Right atrium auricular region (tissue), 2 donors: ENCODE results near the gene SMPD3. TPM values are rescaled to one million over a fixed set of nuclear protein-coding genes. Genes with fewer than 3 reads are reported as not detected.

ENCODE experiments used
- DNase-seq: peaks from one replicate; pipeline ENCODE4 v3.0.0-alpha.2; 2019; ENCODE audit warnings: low spot score
- H3K27ac ChIP-seq, 2 donors: fragments of 200-600 bp; sonication (generic); 1 replicate in 1 of 2; 2 replicates in 1 of 2; pipeline ENCODE4 v1.5.1; 2016 to 2019
- H3K27me3 ChIP-seq, 2 donors: fragments of 200-600 bp; sonication (generic); one replicate each; pipeline versions ENCODE4 v1.5.1 to v1.6.0; 2017 to 2019
- H3K36me3 ChIP-seq: fragments of 200-600 bp; sonication (generic); one replicate; pipeline ENCODE4 v1.5.1; 2016
- H3K4me1 ChIP-seq, 2 donors: fragments of 200-600 bp; sonication (generic); one replicate each; pipeline versions ENCODE4 v1.5.1 to v1.6.0; 2017 to 2019
- H3K4me3 ChIP-seq, 2 donors: fragments of 200-600 bp; sonication (generic); 1 replicate in 1 of 2; 2 replicates in 1 of 2; pipeline ENCODE4 v1.5.1; 2017 to 2019; ENCODE audit warnings: mild to moderate bottlenecking in 1 of 2, moderate library complexity in 1 of 2
- H3K9me3 ChIP-seq, 2 donors: fragments of 200-600 bp; sonication (generic); one replicate each; pipeline ENCODE4 v1.5.1; 2019
- total RNA-seq, 2 donors: library from RNA; depleted of rRNA; stranded (reverse); fragments of >200 nt; gene quantifications; one replicate each; pipeline ENCODE4 v1.1.0, GENCODE V29; 2016
- TF ChIP-seq, protein P1 (sequence below), 2 donors: fragments of 200-600 bp; sonication (generic); IDR thresholded peaks; one replicate each; pipeline ENCODE4 v1.5.1; 2019; ENCODE audit warnings: antibody characterized with exemption in 2 of 2

SMPD3 gene
- total RNA-seq, 2 donors from 2014 or later, result 3.0 to 4.4 TPM

DNA sequence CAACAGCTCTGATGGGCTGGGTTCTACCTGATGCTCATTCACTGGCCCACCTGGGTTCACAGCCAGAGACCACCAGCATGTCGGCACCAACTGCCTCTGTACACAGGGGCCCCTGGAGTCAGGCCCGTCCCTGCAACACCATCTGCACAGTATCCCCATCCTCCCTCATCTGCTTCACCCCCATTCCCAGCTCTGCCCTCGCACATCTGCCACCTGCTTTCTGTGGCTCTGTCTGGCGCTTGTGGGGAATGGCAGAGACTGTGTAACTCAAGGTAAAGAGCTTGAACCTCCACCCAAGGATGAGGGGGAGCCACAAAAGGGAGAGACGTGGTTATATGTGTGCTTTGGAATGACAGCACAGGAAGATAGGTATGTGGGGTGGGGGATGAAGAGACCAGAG is 27.2 kb downstream of the SMPD3 start:
- Histone ChIP-seq H3K36me3 (no peaks in the 10 kb centered on the region), H3K9me3 (no peaks in the 10 kb centered on the region)

DNA sequence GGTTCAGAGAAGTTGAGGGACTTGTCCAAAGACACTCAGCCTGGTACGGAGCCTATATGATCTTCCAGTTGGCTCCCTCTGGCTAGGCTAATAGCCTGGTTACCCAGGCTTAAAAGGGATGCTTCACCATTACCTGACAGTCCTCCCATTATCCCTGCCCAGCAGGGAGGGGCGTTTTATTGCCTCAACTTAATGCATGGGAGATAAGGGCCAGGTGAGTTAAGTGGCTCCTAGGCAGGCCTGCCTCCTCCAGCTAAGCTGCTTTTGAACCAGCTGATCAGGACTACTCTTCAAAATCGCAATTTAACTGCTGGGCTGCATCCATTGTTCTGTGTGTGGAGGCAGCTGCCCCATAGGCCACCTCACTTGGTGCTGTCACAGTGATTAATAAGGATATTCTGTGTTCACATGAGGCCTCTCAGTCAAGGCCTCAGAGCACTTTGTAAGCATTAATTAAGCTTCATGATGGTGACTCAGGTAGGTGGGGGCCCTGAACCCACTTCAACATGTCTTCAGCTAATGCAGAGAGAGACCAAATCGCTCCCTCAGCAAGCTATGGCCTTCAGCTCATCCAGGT is 27.9 kb downstream of the SMPD3 start:
- TF ChIP-seq, protein P1, sequence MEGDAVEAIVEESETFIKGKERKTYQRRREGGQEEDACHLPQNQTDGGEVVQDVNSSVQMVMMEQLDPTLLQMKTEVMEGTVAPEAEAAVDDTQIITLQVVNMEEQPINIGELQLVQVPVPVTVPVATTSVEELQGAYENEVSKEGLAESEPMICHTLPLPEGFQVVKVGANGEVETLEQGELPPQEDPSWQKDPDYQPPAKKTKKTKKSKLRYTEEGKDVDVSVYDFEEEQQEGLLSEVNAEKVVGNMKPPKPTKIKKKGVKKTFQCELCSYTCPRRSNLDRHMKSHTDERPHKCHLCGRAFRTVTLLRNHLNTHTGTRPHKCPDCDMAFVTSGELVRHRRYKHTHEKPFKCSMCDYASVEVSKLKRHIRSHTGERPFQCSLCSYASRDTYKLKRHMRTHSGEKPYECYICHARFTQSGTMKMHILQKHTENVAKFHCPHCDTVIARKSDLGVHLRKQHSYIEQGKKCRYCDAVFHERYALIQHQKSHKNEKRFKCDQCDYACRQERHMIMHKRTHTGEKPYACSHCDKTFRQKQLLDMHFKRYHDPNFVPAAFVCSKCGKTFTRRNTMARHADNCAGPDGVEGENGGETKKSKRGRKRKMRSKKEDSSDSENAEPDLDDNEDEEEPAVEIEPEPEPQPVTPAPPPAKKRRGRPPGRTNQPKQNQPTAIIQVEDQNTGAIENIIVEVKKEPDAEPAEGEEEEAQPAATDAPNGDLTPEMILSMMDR (IDR thresholded peaks at IDR 0.05), result no peak
- DNase-seq, result no peak
- Histone ChIP-seq H3K9me3 (no peaks in the 10 kb centered on the region), H3K27me3 (no peaks in the 10 kb centered on the region), H3K4me3 (no peak overlapping the region), H3K4me1 (no peaks in the 10 kb centered on the region), H3K27ac (no peak overlapping the region), H3K36me3 (no peaks in the 10 kb centered on the region)

More for the DNA sequence above, 27.2 kb downstream of the SMPD3 start:
- Histone ChIP-seq H3K27ac (no peak overlapping the region), H3K4me1 (no peaks in the 10 kb centered on the region), H3K27me3 (no peaks in the 10 kb centered on the region), H3K4me3 (no peak overlapping the region)
- TF ChIP-seq, protein P1 (IDR thresholded peaks at IDR 0.05), result no peak
- DNase-seq, result no peak

DNA sequence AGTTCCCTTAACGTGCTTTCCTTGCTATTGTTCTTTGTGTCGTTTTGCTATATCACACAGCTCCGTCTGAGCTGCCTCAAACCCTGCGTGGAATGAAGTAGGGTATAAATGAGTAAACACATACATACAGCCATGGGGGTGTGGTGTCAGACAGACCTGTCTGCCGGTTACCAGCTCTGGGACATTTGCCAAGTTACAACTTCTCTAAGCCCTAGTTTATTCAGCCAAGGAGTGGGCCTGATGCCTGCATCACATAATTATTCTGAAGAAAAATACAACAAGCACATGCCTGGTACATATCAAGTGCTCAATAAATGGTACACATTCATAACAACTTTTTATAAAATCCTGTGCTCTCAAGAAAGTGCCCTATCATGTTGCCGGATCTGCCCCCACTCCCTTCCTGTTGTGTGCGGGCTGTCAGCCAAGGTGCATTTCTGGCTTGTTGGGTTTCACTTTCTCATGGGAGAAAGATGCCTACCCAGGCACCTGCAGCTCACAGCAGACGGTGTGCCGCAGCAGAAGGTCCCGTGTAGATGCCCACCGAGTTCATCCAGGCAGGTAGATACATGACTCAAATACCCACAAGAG is 30.5 kb downstream of the SMPD3 start:
- H3K27ac ChIP-seq, result no peak overlapping the region
- no peak for DNase-seq
- no peaks in the 10 kb centered on the region for H3K36me3 ChIP-seq
- no peaks in the 10 kb centered on the region for H3K27me3 ChIP-seq
- TF ChIP-seq, protein P1 (IDR thresholded peaks at IDR 0.05), result no peak
- H3K9me3 ChIP-seq, result no peaks in the 10 kb centered on the region
- H3K4me3 ChIP-seq, result no peak overlapping the region
- H3K4me1 ChIP-seq, result no peaks in the 10 kb centered on the region

DNA sequence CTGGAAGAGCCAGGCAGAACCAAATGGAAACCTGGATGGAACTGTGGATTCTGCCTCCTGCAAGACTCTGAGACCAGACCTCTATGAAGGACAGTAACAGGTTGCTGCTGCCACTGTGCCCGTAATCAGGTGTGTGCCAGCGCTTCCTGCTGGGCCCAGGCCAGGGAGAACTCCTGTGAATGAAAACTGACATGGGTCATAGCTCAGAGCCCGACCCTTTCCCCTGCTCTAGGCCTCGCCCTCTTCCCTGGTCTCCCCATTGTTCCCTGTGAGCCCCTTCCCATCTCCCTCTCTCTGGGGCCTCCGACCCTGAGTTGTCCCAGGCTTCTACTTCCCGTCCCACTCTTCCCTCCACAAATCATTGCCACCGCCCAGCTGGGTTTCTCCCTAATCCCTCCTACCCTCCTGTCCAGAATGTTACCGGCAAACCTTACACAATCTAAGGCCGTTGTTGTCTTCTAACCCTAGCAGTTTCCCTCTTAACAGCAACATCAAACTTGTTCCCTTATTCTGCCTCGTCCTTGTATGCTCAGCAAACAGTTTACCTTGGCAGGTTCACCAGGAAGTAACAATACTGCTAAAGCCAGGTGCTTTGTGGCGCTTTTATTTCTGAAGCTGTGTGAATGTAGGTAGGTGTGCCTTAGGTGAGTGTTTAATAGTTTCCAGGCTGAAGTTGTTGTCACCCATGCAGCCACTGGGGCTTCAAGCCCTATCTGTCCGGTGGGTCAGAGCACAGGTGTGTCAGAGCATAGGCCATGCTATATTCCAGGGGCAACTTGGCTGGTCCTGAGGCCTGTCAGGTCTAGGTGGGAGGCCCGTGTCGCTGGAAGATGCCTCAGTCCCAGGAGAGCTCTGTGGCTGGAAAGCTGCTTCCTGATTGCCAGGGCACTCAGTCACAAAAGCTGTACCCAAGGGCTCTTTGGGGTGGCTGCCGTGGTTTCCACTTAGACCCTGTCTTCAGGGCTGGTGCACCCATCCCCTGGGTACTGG is 32.0 kb downstream of the SMPD3 start:
- TF ChIP-seq, protein P1 (IDR thresholded peaks at IDR 0.05), result no peak

DNA sequence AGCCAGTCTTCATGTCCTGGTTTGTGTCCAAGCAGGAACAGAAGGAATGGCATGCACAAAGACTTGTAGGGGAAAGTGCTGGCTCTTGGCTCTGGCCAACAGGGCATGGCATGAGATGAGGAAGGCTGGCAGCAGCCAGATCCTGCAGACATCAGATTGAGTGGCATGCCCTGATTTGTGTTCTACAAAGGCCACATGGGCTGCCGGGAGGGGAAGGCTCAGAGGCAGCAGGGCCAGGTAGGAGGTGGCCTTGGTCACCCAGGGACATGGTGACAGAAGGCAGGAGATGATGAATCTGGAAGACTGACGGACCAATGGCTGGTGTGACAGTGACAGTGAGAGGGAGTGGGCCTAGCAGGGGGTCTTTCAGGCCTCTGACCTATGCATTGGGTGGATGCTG is 33.7 kb downstream of the SMPD3 start:
- no peak for DNase-seq
- no peak overlapping the region for H3K27ac ChIP-seq
- H3K4me1 ChIP-seq, result no peaks in the 10 kb centered on the region
- no peaks in the 10 kb centered on the region for H3K9me3 ChIP-seq
- H3K27me3 ChIP-seq, result no peaks in the 10 kb centered on the region
- TF ChIP-seq, protein P1 (IDR thresholded peaks at IDR 0.05), result no peak
- H3K4me3 ChIP-seq, result no peak overlapping the region
- no peaks in the 10 kb centered on the region for H3K36me3 ChIP-seq

More for the DNA sequence above, 32.0 kb downstream of the SMPD3 start:
- H3K27me3 ChIP-seq, result no peaks in the 10 kb centered on the region
- H3K36me3 ChIP-seq, result no peaks in the 10 kb centered on the region
- no peaks in the 10 kb centered on the region for H3K4me1 ChIP-seq
- H3K9me3 ChIP-seq, result no peaks in the 10 kb centered on the region
- no peak overlapping the region for H3K27ac ChIP-seq
- DNase-seq, result no peak
- H3K4me3 ChIP-seq, result no peak overlapping the region
